Inflammatory macrophage treated with lipopolysaccharide for 1 hour (primary cell): ENCODE results near the gene RS1.

Experiments used
- DNase-seq, 2 donors: peaks; one replicate each; pipeline ENCODE4 v3.0.0-alpha.2; 2020 to 2022

The RS1 gene

DNA sequence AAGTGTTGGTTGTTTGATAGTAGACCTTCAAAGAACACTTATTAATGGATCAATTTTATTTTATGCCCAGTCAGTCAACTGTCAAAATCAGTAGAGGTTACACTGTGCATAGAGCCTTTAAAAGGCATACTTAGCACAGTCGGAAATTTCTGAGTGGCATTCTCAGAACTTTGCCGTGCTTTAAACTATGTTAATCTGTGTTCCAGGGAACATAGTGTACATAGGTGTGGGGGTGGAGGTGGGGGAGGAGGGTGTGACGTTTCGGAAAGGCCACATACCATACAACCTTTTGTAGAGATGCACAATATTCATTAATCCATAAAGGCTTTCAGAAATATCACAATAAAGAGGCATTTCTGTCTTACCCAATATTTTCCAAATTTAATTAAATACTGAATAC lies 75.8 kb downstream of the RS1 start:
- DNase-seq = no peak

DNA sequence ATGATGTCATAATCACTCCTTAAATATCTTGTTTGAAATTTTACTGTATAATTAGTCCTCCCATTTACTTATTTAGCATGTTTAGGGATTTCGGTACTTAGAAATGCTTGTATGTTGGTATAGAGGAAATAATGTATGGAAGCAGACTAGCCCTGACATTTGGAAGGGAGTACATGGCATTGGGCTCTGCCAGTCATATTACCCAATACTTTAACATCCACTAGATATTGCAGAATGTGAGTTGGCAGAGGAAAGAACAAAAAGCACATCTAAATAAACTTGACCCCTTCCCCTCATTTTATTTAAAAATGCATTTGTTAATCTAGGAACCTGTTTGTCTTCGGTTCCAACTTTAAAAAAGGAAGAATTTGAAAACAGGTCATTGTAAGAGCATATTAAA lies 77.8 kb downstream of the RS1 start:
- DNase-seq = no peak

DNA sequence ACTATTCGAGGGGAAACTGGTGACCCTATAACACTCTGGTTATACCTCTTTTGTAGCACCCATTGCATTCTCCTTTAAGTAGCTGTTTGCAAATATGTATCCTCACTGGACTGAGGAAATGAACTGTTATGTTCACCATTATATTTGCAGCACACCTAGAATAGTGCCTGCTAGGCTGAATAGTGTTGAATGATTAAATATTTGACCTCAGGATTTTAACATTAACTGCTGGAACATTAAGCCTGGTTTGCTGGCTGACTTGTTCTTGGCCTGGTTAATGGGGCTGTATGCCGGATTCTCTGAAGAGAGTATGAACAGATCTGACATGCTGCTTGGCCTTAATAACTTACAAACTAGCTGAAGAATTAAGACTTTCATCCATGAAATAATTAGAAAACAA lies 80.1 kb downstream of the RS1 start:
- no peak for DNase-seq
